ENCODE measurements around the gene SEC24A. TPM values are rescaled to one million over a fixed set of nuclear protein-coding genes. Genes with fewer than 3 reads are reported as not detected.

The SEC24A gene
- total RNA-seq, 1 donor from 2014 or later = 12.9 TPM

DNA sequence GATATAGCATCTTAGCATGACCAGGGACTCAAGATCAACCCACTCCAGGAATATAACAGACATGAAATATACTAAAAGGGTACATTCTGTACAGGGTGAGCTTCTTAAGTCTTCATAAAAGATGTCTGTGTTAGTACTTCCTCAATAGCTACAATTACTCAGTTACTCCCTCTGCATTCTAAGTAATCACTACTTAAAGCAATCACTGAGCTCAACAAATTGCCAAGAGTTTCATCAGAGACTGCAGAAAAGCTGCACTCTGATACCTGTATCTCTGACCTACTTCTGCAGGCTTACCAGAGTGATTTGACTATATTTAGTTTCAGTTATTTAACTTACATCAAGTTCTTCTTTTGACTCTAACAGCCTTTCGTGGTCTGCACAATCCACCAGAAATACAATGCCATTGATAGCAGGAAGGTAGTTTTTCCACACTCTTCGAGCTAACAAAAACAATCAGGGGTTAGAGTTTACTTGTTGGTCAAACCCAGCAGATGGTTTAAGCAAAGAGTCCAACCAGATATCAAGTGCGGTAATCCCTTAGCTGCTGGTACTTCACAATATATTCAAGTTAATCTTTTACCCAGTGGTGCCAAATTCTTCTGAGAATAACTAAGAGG lies 39.2 kb upstream of the SEC24A start:
- TF ChIP-seq, protein P1, sequence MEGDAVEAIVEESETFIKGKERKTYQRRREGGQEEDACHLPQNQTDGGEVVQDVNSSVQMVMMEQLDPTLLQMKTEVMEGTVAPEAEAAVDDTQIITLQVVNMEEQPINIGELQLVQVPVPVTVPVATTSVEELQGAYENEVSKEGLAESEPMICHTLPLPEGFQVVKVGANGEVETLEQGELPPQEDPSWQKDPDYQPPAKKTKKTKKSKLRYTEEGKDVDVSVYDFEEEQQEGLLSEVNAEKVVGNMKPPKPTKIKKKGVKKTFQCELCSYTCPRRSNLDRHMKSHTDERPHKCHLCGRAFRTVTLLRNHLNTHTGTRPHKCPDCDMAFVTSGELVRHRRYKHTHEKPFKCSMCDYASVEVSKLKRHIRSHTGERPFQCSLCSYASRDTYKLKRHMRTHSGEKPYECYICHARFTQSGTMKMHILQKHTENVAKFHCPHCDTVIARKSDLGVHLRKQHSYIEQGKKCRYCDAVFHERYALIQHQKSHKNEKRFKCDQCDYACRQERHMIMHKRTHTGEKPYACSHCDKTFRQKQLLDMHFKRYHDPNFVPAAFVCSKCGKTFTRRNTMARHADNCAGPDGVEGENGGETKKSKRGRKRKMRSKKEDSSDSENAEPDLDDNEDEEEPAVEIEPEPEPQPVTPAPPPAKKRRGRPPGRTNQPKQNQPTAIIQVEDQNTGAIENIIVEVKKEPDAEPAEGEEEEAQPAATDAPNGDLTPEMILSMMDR (conservative IDR thresholded peaks at IDR 0.05; ENCODE audit: low read depth, low read length) = no peak
- no peak overlapping the region for H3K4me3 ChIP-seq (ENCODE audit: low read depth, low read length)
- DNase-seq (ENCODE audit: low read depth) = peak; percentile 33

DNA sequence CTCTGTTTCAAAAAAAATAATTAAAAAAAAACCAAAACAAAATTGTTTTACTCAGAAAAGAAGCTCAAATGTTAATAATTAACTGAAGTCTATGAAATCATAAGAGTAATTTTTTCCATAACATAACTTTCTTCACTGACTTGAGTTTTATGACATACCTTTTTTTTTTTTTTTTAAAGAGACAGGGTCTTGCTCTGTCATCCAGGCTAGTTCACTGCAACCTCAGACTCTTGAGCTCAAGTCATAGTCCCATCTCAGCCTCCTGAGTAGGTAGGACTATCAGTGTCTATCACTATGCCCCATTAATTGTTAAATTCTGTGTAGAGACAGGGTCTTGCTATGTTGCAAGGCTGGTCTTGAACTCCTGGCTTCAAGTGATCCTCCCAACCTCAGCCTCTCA lies 37.9 kb upstream of the SEC24A start:
- TF ChIP-seq, protein P1 (conservative IDR thresholded peaks at IDR 0.05; ENCODE audit: low read depth, low read length) = no peak
- H3K4me3 ChIP-seq (ENCODE audit: low read depth, low read length) = no peak overlapping the region
- no peak for DNase-seq (ENCODE audit: low read depth)

DNA sequence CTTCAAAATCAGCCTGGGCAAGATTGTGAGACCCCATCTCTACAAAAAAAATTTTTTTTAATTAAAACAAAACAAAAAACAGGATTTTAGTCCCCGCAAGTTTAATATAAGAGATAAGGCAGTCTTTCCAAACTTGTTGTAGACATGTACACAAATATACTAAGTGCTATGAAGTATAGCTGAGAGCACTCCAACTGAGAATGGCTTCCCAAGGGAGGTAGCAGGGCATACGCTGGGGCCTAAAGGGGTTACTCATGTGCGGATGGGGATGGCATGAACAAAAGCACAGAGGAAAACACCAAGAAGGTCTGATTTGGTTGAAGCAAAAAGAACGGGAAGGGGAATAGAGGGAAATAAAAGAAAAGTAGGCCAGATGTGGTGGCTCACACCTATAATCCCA lies 37.1 kb upstream of the SEC24A start:
- no peak overlapping the region for H3K4me3 ChIP-seq (ENCODE audit: low read depth, low read length)
- TF ChIP-seq, protein P1 (conservative IDR thresholded peaks at IDR 0.05; ENCODE audit: low read depth, low read length) = no peak
- DNase-seq (ENCODE audit: low read depth) = no peak

DNA sequence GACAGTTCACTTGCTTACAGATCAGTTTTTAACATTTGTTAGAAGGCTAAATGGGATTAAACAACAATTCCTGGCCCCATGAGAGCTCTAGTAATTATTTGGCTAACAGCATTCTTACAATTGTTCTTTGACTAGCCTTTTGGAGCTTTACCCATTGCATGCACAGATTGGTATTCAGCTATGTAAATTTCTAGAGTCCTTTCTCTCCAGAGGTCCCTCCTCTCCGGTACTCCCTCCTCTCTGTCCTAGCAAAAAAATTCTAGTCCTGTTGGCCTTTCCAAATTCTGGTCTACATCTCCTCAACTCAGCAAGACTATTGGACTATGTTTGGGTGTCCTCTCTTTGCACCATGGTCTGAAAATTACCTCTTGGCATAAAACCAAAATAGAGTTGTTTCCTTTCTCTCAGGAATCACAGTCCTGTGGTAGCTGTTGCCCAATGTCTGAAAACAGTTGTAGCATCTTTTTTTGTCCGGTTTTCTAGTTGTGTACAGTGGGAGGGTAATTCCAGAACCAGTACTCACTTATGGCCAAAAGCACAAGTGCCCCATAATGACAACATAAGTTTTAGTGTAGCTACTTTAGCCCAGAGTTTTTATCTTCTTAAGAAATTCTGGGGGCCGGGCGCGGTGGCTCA lies 34.0 kb upstream of the SEC24A start:
- TF ChIP-seq, protein P1 (conservative IDR thresholded peaks at IDR 0.05; ENCODE audit: low read depth, low read length) = no peak
- DNase-seq (ENCODE audit: low read depth) = no peak
- no peak overlapping the region for H3K4me3 ChIP-seq (ENCODE audit: low read depth, low read length)

DNA sequence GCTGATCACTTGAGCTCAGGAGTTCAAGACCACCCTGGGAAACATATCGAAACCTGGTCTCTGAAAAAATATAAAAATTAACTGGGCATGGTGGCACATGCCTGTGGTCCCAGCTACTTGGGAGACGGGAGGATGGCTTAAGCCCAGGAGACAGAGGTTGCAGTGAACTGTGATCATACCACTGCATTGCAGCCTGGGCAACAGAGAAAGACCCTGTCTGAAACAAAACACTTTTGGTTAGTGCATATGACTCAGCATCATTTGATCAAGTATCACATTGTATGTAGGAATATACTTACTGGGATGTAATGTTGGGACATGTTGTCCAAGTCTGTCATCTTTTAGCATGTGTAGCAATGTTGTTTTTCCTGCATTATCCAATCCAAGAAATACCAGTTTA lies 28.0 kb upstream of the SEC24A start:
- no peak for DNase-seq (ENCODE audit: low read depth)
- no peak overlapping the region for H3K4me3 ChIP-seq (ENCODE audit: low read depth, low read length)
- TF ChIP-seq, protein P1 (conservative IDR thresholded peaks at IDR 0.05; ENCODE audit: low read depth, low read length) = no peak

DNA sequence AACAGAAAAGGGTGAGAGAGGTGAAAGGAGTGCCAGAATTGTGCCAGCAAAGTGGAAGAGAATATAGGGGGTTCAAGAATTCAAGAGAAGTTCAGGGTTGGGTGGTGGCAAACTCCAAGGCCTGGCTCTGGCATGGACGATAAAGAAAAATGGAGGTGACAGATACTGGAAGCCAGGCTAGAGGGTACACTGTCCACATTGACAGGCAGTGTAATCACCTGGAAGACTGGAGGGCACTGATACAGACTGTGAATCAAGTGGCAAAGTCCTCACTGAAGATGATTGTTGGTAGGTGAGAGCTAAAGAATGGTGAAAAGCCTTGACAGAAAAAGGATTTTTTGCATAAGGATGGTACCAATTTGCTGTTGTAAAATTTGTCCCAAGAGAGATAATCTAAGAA lies 23.0 kb upstream of the SEC24A start:
- no peak for DNase-seq (ENCODE audit: low read depth)
- TF ChIP-seq, protein P1 (conservative IDR thresholded peaks at IDR 0.05; ENCODE audit: low read depth, low read length) = no peak
- H3K4me3 ChIP-seq (ENCODE audit: low read depth, low read length) = no peak overlapping the region
